Erythroblast (primary cell): ENCODE data around the gene PVR.

ENCODE experiments used
- GATA1 ChIP-seq: IDR thresholded peaks from 2 replicates; pipeline ENCODE4 v1.6.1; 2011; ENCODE audit warnings: low read depth, mild to moderate bottlenecking, control low read depth, low read length, moderate library complexity
- POLR2A ChIP-seq: IDR thresholded peaks from 2 replicates; pipeline ENCODE4 v1.6.1; 2011; ENCODE audit warnings: mild to moderate bottlenecking, low read length

DNA sequence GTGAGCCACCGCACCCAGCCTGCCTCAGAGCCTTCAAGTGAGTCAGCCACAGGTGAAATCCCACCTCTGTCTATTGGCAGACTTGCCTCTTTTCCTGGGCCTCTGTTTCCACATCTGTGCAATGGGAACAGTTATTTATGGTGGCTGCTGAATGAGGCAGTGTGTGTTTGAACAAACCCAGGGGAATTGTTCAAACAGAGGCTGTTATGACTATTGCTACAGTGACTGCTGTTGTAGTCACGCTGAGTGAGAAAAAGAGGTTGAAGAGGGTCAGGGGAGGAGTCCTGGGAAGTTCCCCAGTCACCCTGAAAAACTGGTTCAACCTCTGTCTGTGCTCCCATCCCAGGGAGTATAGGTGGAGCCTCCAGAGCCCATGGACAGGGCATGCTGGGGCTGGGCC lies 27.7 kb downstream of the PVR start, which contains the start of gene CEACAM19:
- TF ChIP-seq POLR2A (no peak), GATA1 (no peak)
